HepG2 (cell line): Measurements from ENCODE around the gene FOXD1. TPM values are rescaled to one million over a fixed set of nuclear protein-coding genes. Genes with fewer than 3 reads are reported as not detected.

Source experiments
- ARNTL ChIP-seq: sonication (generic); formaldehyde crosslinking; IDR thresholded peaks from 2 replicates; pipeline ENCODE4 v1.4.0; 2020; ENCODE audit warnings: mild to moderate bottlenecking, missing genetic modification reagents
- ATF7-NPFF ChIP-seq: sonication (generic); formaldehyde crosslinking; IDR thresholded peaks from 2 replicates; pipeline ENCODE4 v1.8.1; 2023; ENCODE audit warnings: mild to moderate bottlenecking, low read depth, missing genetic modification reagents, moderate library complexity
- DDIT3 ChIP-seq: sonication (generic); formaldehyde crosslinking; IDR thresholded peaks from 2 replicates; pipeline ENCODE4 v1.4.0; 2020; ENCODE audit warnings: mild to moderate bottlenecking, missing genetic modification reagents
- HOXA5 ChIP-seq: sonication (generic); formaldehyde crosslinking; IDR thresholded peaks from 2 replicates; pipeline ENCODE4 v1.4.0; 2020; ENCODE audit warnings: missing genetic modification reagents
- JARID2 ChIP-seq: sonication (generic); formaldehyde crosslinking; IDR thresholded peaks from 2 replicates; pipeline ENCODE4 v1.8.1; 2023; ENCODE audit warnings: missing genetic modification reagents, inconsistent platforms; ENCODE audit not compliant: insufficient replicate concordance
- KDM2A ChIP-seq: sonication (generic); formaldehyde crosslinking; IDR thresholded peaks from 2 replicates; pipeline ENCODE4 v1.4.0; 2020; ENCODE audit warnings: low read depth, missing genetic modification reagents, borderline replicate concordance
- KDM5A ChIP-seq: fragments of 200-600 bp; sonication (generic); IDR thresholded peaks from 2 replicates; pipeline ENCODE4 v1.7.0; 2018; ENCODE audit warnings: antibody characterized with exemption, mild to moderate bottlenecking, low read length, borderline replicate concordance
- LCORL ChIP-seq, 2 experiments: fragments of 450-650 bp in 1 of 2; sonication (generic) in 1 of 2; formaldehyde crosslinking in 1 of 2; IDR thresholded peaks; 2 replicates each; pipeline versions ENCODE4 v1.5.0 to v1.6.1; 2017 to 2020; ENCODE audit warnings: antibody characterized with exemption in 1 of 2, missing genetic modification reagents in 1 of 2
- PHF20 ChIP-seq: sonication (generic); formaldehyde crosslinking; IDR thresholded peaks from 2 replicates; pipeline ENCODE4 v1.5.0; 2020; ENCODE audit warnings: mild to moderate bottlenecking, missing genetic modification reagents
- POLR2AphosphoS5 ChIP-seq: IDR thresholded peaks from 2 replicates; pipeline ENCODE4 v1.6.1; 2012; ENCODE audit warnings: low read depth, low read length
- RBM22 ChIP-seq: fragments of 200-400 bp; formaldehyde crosslinking; optimal IDR thresholded peaks from 2 replicates; pipeline ENCODE3; 2017; ENCODE audit warnings: mild to moderate bottlenecking, low read length, moderate library complexity
- REST ChIP-seq, 2 experiments: IDR thresholded peaks; 2 replicates each; pipeline ENCODE4 v1.6.1; 2011 to 2012; ENCODE audit warnings: low read length in 2 of 2, borderline replicate concordance in 1 of 2, low read depth in 1 of 2, mild to moderate bottlenecking in 1 of 2, moderate library complexity in 1 of 2
- SRSF4 ChIP-seq: fragments of 200-400 bp; formaldehyde crosslinking; IDR thresholded peaks from one replicate; pipeline ENCODE4 v1.6.1; 2018; ENCODE audit warnings: mild to moderate bottlenecking, low read depth, low read length, moderate library complexity; ENCODE audit not compliant: poor library complexity, severe bottlenecking
- TRIM24 ChIP-seq: sonication (generic); formaldehyde crosslinking; IDR thresholded peaks from 2 replicates; pipeline ENCODE4 v1.8.0; 2022; ENCODE audit warnings: mild to moderate bottlenecking, missing genetic modification reagents
- YY1 ChIP-seq: IDR thresholded peaks from 2 replicates; pipeline ENCODE4 v1.6.1; 2011; ENCODE audit warnings: low read length, low read depth, moderate library complexity, mild to moderate bottlenecking; ENCODE audit not compliant: insufficient read depth, insufficient replicate concordance
- ZBTB21 ChIP-seq: sonication (generic); formaldehyde crosslinking; IDR thresholded peaks from 2 replicates; pipeline ENCODE4 v1.4.0; 2020; ENCODE audit warnings: missing genetic modification reagents
- ZBTB8A ChIP-seq: sonication (generic); formaldehyde crosslinking; IDR thresholded peaks from 2 replicates; pipeline ENCODE4 v1.4.0; 2020; ENCODE audit warnings: mild to moderate bottlenecking, low read depth, missing genetic modification reagents, borderline replicate concordance
- ZNF562 ChIP-seq: sonication (generic); formaldehyde crosslinking; IDR thresholded peaks from 2 replicates; pipeline ENCODE4 v1.8.0; 2022; ENCODE audit warnings: missing genetic modification reagents, borderline replicate concordance
- ZNF83 ChIP-seq: sonication (generic); formaldehyde crosslinking; IDR thresholded peaks from 2 replicates; pipeline ENCODE4 v1.4.0; 2020; ENCODE audit warnings: missing genetic modification reagents, mild to moderate bottlenecking, borderline replicate concordance
- polyA plus RNA-seq, 8 experiments: library from polyadenylated mRNA; depleted of rRNA in 3 of 8; stranded (reverse) in 7 of 8; unstranded in 1 of 8; fragments of >200 nt; fragmentation: Illumina TruSeq in 4 of 8; extraction: Trizol in 4 of 8; gene quantifications; 2 replicates each; pipeline versions ENCODE4 v1.2.1 to v1.2.3, GENCODE V29; 2011 to 2016; ENCODE audit warnings: low read depth in 4 of 8, missing spikeins in 1 of 8, mixed read lengths in 1 of 8; ENCODE audit not compliant: insufficient read depth in 1 of 8
- total RNA-seq, 5 experiments: library from RNA; depleted of rRNA; stranded (reverse); fragments of >200 nt; fragmentation: Illumina TruSeq; extraction: Trizol; gene quantifications; 2 replicates each; pipeline ENCODE4 v1.2.3, GENCODE V29; 2016; ENCODE audit warnings: low read depth in 1 of 5
- TF ChIP-seq, protein P1 (sequence below): sonication (generic); formaldehyde crosslinking; IDR thresholded peaks from 2 replicates; pipeline ENCODE4; 2020; ENCODE audit warnings: missing genetic modification reagents, mild to moderate bottlenecking, borderline replicate concordance
- TF ChIP-seq, protein P2 (sequence below): sonication (generic); formaldehyde crosslinking; IDR thresholded peaks from 2 replicates; pipeline ENCODE4 v1.8.0; 2022; ENCODE audit warnings: missing genetic modification reagents, mild to moderate bottlenecking, borderline replicate concordance

Gene FOXD1
- total and polyA plus RNA-seq, 2 of the 13 experiments (the other 11 are each of a cell fraction or from before 2014, with no cell fraction given) = 0.04 to 0.05 TPM

GRCh38 chr5:73437101-73437776 lies 11.3 kb downstream of the FOXD1 start (continued):
- TF ChIP-seq SRSF4 (no peak), ZNF83 (CRISPR knock-in tag) (no peak), KDM2A (CRISPR knock-in tag) (no peak), ZBTB21 (CRISPR knock-in tag) (no peak), ZNF562 (CRISPR knock-in tag) (no peak), TRIM24 (CRISPR knock-in tag) (no peak), JARID2 (CRISPR knock-in tag) (no peak), ATF7-NPFF (no peak), PHF20 (CRISPR knock-in tag) (no peak), DDIT3 (CRISPR knock-in tag) (no peak), LCORL (IDR thresholded peaks at IDR 0.05) (no peak), LCORL (CRISPR knock-in tag; IDR thresholded peaks at IDR 0.05) (no peak), KDM5A (no peak), RBM22 (no peak), ARNTL (CRISPR knock-in tag) (no peak), REST (IDR thresholded peaks at IDR 0.05; ENCODE audit: borderline replicate concordance in 1 of 2, low read depth in 1 of 2, low read length in 2 of 2) (no peak), ZBTB8A (CRISPR knock-in tag) (no peak), YY1 (peak; percentile 47), HOXA5 (no peak), POLR2AphosphoS5 (no peak)
- TF ChIP-seq, protein P1, sequence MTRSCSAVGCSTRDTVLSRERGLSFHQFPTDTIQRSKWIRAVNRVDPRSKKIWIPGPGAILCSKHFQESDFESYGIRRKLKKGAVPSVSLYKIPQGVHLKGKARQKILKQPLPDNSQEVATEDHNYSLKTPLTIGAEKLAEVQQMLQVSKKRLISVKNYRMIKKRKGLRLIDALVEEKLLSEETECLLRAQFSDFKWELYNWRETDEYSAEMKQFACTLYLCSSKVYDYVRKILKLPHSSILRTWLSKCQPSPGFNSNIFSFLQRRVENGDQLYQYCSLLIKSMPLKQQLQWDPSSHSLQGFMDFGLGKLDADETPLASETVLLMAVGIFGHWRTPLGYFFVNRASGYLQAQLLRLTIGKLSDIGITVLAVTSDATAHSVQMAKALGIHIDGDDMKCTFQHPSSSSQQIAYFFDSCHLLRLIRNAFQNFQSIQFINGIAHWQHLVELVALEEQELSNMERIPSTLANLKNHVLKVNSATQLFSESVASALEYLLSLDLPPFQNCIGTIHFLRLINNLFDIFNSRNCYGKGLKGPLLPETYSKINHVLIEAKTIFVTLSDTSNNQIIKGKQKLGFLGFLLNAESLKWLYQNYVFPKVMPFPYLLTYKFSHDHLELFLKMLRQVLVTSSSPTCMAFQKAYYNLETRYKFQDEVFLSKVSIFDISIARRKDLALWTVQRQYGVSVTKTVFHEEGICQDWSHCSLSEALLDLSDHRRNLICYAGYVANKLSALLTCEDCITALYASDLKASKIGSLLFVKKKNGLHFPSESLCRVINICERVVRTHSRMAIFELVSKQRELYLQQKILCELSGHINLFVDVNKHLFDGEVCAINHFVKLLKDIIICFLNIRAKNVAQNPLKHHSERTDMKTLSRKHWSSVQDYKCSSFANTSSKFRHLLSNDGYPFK = no peak; the same call in 1 of the 2 replicates
- TF ChIP-seq, protein P2, sequence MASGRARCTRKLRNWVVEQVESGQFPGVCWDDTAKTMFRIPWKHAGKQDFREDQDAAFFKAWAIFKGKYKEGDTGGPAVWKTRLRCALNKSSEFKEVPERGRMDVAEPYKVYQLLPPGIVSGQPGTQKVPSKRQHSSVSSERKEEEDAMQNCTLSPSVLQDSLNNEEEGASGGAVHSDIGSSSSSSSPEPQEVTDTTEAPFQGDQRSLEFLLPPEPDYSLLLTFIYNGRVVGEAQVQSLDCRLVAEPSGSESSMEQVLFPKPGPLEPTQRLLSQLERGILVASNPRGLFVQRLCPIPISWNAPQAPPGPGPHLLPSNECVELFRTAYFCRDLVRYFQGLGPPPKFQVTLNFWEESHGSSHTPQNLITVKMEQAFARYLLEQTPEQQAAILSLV = no peak; the same call in 1 of the 2 replicates
